T-cell (primary cell): ENCODE results near the gene MXRA8. TPM values are rescaled to one million over a fixed set of nuclear protein-coding genes. Genes with fewer than 3 reads are reported as not detected.

Experiments
- ATAC-seq, 4 experiments: fragments of 200-7000 bp in 3 of 4; fragments of 150-1000 bp in 1 of 4; cut with Tn5 transposase; replicated peaks in 1 of 4; 1 replicate in 3 of 4; 2 replicates in 1 of 4; pipeline ENCODE4 v1.10.0; 2021; ENCODE audit warnings: moderate library complexity in 3 of 4, mild to moderate bottlenecking in 2 of 4, moderate number of reproducible peaks in 1 of 4
- CTCF ChIA-PET, 2 donors: fragments of 300-600 bp; sonication (Branson Sonifier 250); formaldehyde crosslinking; loops; one replicate each; lab custom pipeline; 2022; ENCODE audit warnings: antibody characterized with exemption in 2 of 2; lab: Charles Lee
- POLR2A ChIA-PET, 2 donors: fragments of 300-600 bp; sonication (Branson Sonifier 250); formaldehyde crosslinking; loops; one replicate each; lab custom pipeline; 2022; ENCODE audit warnings: antibody characterized with exemption in 2 of 2; lab: Charles Lee
- DNase-seq, 35 experiments: peaks; one replicate each; pipeline versions ENCODE4 v3.0.0 to v3.0.0-alpha.2; 2013 to 2023
- H3K27ac ChIP-seq: one replicate; pipeline ENCODE4 v1.5.1; 2013; ENCODE audit warnings: low read length
- H3K27me3 ChIP-seq, 2 experiments: replicated peaks in 1 of 2; 1 replicate in 1 of 2; 2 replicates in 1 of 2; pipeline versions ENCODE4 v1.6.1 to v1.7.0; 2013; ENCODE audit warnings: low read length in 1 of 2, mixed read lengths in 1 of 2; ENCODE audit not compliant: control insufficient read depth in 2 of 2, insufficient read depth in 2 of 2; ENCODE audit errors: extremely low read depth in 1 of 2
- H3K36me3 ChIP-seq, 2 donors: 1 replicate in 1 of 2; 2 replicates in 1 of 2; pipeline versions ENCODE4 v1.6.1 to v1.7.0; 2013; ENCODE audit warnings: low read length in 1 of 2; ENCODE audit not compliant: control insufficient read depth in 2 of 2, insufficient read depth in 1 of 2; ENCODE audit errors: extremely low read depth in 1 of 2
- H3K4me1 ChIP-seq, 2 experiments: 1 replicate in 1 of 2; 2 replicates in 1 of 2; pipeline versions ENCODE4 v1.6.1 to v1.7.0; 2013; ENCODE audit warnings: low read length in 2 of 2, mixed read lengths in 1 of 2; ENCODE audit not compliant: insufficient read depth in 2 of 2, control insufficient read depth in 1 of 2; ENCODE audit errors: extremely low read depth in 1 of 2
- H3K4me3 ChIP-seq, 2 donors: 1 replicate in 1 of 2; 2 replicates in 1 of 2; pipeline versions ENCODE4 v1.5.1 to v1.7.0; 2013; ENCODE audit warnings: mild to moderate bottlenecking in 2 of 2, low read length in 1 of 2, moderate library complexity in 1 of 2; ENCODE audit not compliant: control insufficient read depth in 1 of 2; ENCODE audit errors: extremely low read depth in 1 of 2
- H3K9me3 ChIP-seq: 2 replicates; pipeline ENCODE4 v1.7.0; 2013
- H3K27ac Mint-ChIP-seq, 2 donors: one replicate each; pipeline ENCODE4 v1.8.0; 2020 to 2021; ENCODE audit warnings: mild to moderate bottlenecking in 2 of 2, mixed read lengths in 2 of 2
- H3K27me3 Mint-ChIP-seq, 2 donors: one replicate each; pipeline ENCODE4 v1.8.0; 2021 to 2022; ENCODE audit warnings: mixed read lengths in 2 of 2
- H3K36me3 Mint-ChIP-seq: one replicate; pipeline ENCODE4 v1.8.0; 2021; ENCODE audit warnings: mixed read lengths
- H3K4me1 Mint-ChIP-seq, 3 donors: one replicate each; pipeline ENCODE4 v1.8.0; 2020 to 2022; ENCODE audit warnings: mixed read lengths in 3 of 3, mild to moderate bottlenecking in 1 of 3
- H3K4me3 Mint-ChIP-seq, 3 donors: one replicate each; pipeline ENCODE4 v1.8.0; 2020 to 2022; ENCODE audit warnings: mild to moderate bottlenecking in 3 of 3, mixed read lengths in 3 of 3, moderate library complexity in 3 of 3
- H3K9me3 Mint-ChIP-seq, 3 donors: one replicate each; pipeline ENCODE4 v1.8.0; 2020 to 2022; ENCODE audit warnings: mixed read lengths in 3 of 3
- WGBS: methylation state at CpG from one replicate; pipeline ENCODE4 v1.1.5; 2013; ENCODE audit warnings: missing lambda C conversion rate; ENCODE audit not compliant: insufficient coverage; 5-methylcytosine and 5-hydroxymethylcytosine counted together
- total RNA-seq, 35 experiments: library from RNA in 6 of 35; stranded (reverse) in 6 of 35; fragments of 120-200 nt in 1 of 35; gene quantifications; one replicate each; pipeline versions ENCODE4 v1.2.1 to v1.2.4 and lab custom pipeline; 2013 to 2026

MXRA8 gene
- total RNA-seq, 5 donors from 2014 or later (not counting 1 experiment from before 2014, with no cell fraction given): 0.99 to 6.8 (median 1.9) TPM

DNA sequence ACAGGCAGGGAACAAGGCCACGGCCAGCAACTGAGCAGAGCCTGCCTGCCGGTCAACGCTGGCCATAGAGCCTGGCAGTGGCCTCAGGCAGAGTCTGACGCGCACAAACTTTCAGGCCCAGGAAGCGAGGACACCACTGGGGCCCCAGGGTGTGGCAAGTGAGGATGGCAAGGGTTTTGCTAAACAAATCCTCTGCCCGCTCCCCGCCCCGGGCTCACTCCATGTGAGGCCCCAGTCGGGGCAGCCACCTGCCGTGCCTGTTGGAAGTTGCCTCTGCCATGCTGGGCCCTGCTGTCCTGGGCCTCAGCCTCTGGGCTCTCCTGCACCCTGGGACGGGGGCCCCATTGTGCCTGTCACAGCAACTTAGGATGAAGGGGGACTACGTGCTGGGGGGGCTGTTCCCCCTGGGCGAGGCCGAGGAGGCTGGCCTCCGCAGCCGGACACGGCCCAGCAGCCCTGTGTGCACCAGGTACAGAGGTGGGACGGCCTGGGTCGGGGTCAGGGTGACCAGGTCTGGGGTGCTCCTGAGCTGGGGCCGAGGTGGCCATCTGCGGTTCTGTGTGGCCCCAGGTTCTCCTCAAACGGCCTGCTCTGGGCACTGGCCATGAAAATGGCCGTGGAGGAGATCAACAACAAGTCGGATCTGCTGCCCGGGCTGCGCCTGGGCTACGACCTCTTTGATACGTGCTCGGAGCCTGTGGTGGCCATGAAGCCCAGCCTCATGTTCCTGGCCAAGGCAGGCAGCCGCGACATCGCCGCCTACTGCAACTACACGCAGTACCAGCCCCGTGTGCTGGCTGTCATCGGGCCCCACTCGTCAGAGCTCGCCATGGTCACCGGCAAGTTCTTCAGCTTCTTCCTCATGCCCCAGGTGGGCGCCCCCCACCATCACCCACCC lies 27.0 kb downstream of the MXRA8 start, which contains the start of gene TAS1R3:
TSS of gene TAS1R3 (plus strand) at position 213 of the 898 bp plus-strand sequence. CDS start at position 279, 66 bp downstream.
- Mint-ChIP-seq H3K4me3 (no peak within 1 kb of the TSS), H3K27ac (no peak within 1 kb of the TSS)

DNA sequence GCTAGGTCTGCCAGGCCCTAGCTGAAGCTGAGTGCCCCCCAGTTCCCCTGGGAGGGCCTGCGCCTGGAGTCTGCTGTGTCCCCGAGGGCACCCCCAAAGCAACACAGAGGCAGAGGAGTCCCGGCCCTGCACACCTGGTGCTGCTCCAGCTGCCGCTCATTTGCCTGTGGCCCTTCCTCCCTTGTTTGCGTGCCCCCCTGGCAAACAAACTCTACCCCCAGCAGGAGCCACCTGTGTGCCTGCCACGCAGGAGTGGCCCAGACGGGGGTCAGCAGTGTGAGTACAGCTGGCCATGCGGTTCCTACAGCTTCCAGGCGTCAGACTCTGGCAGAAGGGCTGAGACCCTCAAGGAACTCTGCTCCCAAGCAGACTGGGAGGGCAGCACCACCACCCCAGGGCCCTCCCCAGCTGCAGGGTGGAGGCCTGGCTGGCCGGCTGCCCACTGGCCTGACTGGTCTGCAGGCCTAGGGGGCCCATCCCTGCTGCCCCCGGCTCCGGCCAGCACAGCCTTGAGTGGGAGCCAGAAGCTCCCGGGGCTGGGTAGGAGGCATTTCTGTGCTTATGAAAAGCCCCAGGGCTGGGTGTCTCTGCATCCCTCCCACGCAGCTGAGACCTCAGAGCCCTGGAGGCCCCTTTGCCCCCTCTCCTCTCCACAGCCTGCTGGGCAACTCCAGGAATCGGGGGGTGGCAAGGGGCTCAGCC lies 27.8 kb downstream of the MXRA8 start:
- no peaks in the 10 kb centered on the region for H3K27me3 ChIP-seq
- no peaks in the 10 kb centered on the region for H3K9me3 ChIP-seq
- 86% methylated on average over 12 of the region's 15 CpGs for WGBS
- Mint-ChIP-seq H3K36me3 (no peaks in the 10 kb centered on the region), H3K9me3 (no peaks in the 10 kb centered on the region), H3K27me3 (no peaks in the 10 kb centered on the region), H3K4me1 (peaks cover 13 to 17% (median 15%) of the 10 kb centered on the region in 3 donors), H3K4me3 (no peak overlapping the region), H3K27ac (no peak overlapping the region)
- POLR2A ChIA-PET: no interaction called here
- H3K27ac ChIP-seq: no peak overlapping the region
- H3K4me3 ChIP-seq: no peak overlapping the region
- H3K4me1 ChIP-seq: peaks cover 6 to 17% of the 10 kb centered on the region in 2 experiments
- no peak for ATAC-seq
- DNase-seq: no peak
- CTCF ChIA-PET: no interaction called here
- H3K36me3 ChIP-seq: peaks cover 14 to 22% of the 10 kb centered on the region in 2 donors

More for the DNA sequence above, 27.0 kb downstream of the MXRA8 start, which contains the start of gene TAS1R3:
- Mint-ChIP-seq H3K36me3 (no peaks in the 10 kb centered on the region), H3K9me3 (no peaks in the 10 kb centered on the region), H3K27me3 (no peaks in the 10 kb centered on the region), H3K4me1 (peaks cover 6 to 10% (median 7%) of the 10 kb centered on the region in 3 donors)
- ChIA-PET CTCF (no interaction called here), POLR2A (no interaction called here)
- Histone ChIP-seq H3K4me1 (peaks cover 0 to 9% of the 10 kb centered on the region in 2 experiments), H3K9me3 (no peaks in the 10 kb centered on the region), H3K36me3 (peaks cover 14 to 20% of the 10 kb centered on the region in 2 donors), H3K27me3 (no peaks in the 10 kb centered on the region), H3K27ac (no peak within 1 kb of the TSS), H3K4me3 (no peak within 1 kb of the TSS)
- no peak for ATAC-seq
- WGBS: 84% methylated on average over 40 of the region's 41 CpGs
- DNase-seq: no peak

DNA sequence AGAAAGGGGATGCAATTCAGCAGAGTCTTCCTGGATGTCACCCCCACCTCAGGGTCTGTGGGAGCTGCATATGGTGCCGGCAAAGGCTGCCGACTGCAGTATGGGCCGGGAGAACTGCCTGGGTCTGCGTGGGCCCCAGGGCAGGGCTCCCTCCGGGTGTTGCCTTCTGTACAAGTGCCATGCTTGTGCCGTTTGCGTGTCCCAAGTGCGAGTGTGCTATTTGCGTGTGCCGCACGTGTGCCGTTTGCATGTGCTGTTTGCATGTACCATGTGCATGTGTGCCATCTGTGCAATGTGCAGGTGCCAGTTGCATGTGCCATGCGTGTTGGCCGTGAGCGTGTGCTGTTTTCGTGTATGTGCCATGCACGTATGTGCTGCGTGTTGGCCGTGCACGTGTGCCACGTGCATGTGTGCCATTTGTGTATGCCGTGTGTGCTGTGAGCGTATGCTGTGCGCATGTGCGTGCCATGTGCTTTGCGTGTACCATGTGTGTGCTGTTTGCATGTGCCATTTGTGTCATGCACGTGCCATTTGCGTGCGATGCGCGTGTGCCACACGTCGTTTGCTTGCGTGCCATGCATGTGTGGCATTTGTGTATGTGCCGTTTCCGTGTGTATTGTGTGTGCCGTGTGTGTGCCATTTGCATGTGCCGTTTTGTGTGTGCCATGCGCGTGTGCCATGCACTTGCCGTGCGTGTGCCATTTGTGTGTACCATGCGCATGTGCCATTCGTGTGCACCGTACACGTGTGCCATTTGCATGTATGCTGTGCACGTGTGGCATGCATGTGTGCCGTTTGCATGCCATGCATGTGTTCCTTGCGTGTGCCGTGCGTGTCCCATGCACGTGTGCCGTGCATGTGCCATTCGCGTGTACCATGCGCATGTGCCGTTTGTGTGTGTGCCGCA lies 28.8 kb downstream of the MXRA8 start:
- DNase-seq: no peak
- Mint-ChIP-seq H3K27me3 (no peaks in the 10 kb centered on the region), H3K9me3 (no peaks in the 10 kb centered on the region), H3K27ac (no peak overlapping the region), H3K36me3 (no peaks in the 10 kb centered on the region), H3K4me3 (no peak overlapping the region), H3K4me1 (peaks cover 13 to 21% (median 17%) of the 10 kb centered on the region in 3 donors)
- CTCF ChIA-PET: no interaction called here
- H3K9me3 ChIP-seq: no peaks in the 10 kb centered on the region
- H3K4me3 ChIP-seq: no peak overlapping the region
- WGBS: 97% methylated on average over 57 of the region's 58 CpGs
- no peak overlapping the region for H3K27ac ChIP-seq
- H3K4me1 ChIP-seq: peaks cover 7 to 24% of the 10 kb centered on the region in 2 experiments
- no peak for ATAC-seq
- no peaks in the 10 kb centered on the region for H3K27me3 ChIP-seq
- peaks cover 14 to 22% of the 10 kb centered on the region in 2 donors for H3K36me3 ChIP-seq
- POLR2A ChIA-PET: no interaction called here

DNA sequence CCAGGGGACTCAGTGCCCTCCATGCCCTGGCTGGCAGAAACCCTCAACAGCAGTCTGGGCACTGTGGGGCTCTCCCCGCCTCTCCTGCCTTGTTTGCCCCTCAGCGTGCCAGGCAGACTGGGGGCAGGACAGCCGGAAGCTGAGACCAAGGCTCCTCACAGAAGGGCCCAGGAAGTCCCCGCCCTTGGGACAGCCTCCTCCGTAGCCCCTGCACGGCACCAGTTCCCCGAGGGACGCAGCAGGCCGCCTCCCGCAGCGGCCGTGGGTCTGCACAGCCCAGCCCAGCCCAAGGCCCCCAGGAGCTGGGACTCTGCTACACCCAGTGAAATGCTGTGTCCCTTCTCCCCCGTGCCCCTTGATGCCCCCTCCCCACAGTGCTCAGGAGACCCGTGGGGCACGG lies 30.1 kb downstream of the MXRA8 start:
- POLR2A ChIA-PET: no interaction called here
- no peaks in the 10 kb centered on the region for H3K36me3 Mint-ChIP-seq
- no peaks in the 10 kb centered on the region for H3K9me3 Mint-ChIP-seq
- no peak overlapping the region for H3K27ac ChIP-seq
- no peaks in the 10 kb centered on the region for H3K9me3 ChIP-seq
- ATAC-seq: no peak
- no peak overlapping the region for H3K4me3 Mint-ChIP-seq
- no peaks in the 10 kb centered on the region for H3K27me3 ChIP-seq
- peaks cover 14 to 22% of the 10 kb centered on the region in 2 donors for H3K36me3 ChIP-seq
- H3K4me1 Mint-ChIP-seq: peaks cover 19 to 27% (median 21%) of the 10 kb centered on the region in 3 donors
- H3K4me1 ChIP-seq: peaks cover 11 to 28% of the 10 kb centered on the region in 2 experiments
- WGBS: 95% methylated on average over 14 of the region's 15 CpGs
- no peak for DNase-seq
- H3K27me3 Mint-ChIP-seq: no peaks in the 10 kb centered on the region
- CTCF ChIA-PET: no interaction called here
- no peak overlapping the region for H3K4me3 ChIP-seq
- H3K27ac Mint-ChIP-seq: no peak overlapping the region

DNA sequence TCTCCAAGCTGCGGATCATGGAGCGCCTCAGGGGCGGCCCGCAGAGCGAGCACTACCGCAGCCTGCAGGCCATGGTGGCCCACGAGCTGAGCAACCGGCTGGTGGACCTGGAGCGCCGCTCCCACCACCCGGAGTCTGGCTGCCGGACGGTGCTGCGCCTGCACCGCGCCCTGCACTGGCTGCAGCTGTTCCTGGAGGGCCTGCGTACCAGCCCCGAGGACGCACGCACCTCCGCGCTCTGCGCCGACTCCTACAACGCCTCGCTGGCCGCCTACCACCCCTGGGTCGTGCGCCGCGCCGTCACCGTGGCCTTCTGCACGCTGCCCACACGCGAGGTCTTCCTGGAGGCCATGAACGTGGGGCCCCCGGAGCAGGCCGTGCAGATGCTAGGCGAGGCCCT lies 31.1 kb downstream of the MXRA8 start:
- no peaks in the 10 kb centered on the region for H3K9me3 ChIP-seq
- CTCF ChIA-PET: no interaction called here
- Mint-ChIP-seq H3K27ac (no peak overlapping the region), H3K4me3 (peak overlapping the region in 2 of 3 donors; percentile 13 to 45), H3K27me3 (no peaks in the 10 kb centered on the region), H3K4me1 (peaks cover 26 to 33% (median 27%) of the 10 kb centered on the region in 3 donors), H3K36me3 (no peaks in the 10 kb centered on the region), H3K9me3 (no peaks in the 10 kb centered on the region)
- H3K4me3 ChIP-seq: no peak overlapping the region
- peaks cover 0 to 2% of the 10 kb centered on the region in 2 experiments for H3K27me3 ChIP-seq
- no peak overlapping the region for H3K27ac ChIP-seq
- peaks cover 17 to 36% of the 10 kb centered on the region in 2 experiments for H3K4me1 ChIP-seq
- peaks cover 14 to 22% of the 10 kb centered on the region in 2 donors for H3K36me3 ChIP-seq
- ATAC-seq (no peak), DNase-seq (no peak)
- POLR2A ChIA-PET: no interaction called here
- 91% methylated on average over 40 of the region's 40 CpGs for WGBS
